Measurements from ENCODE around the gene ADRB2.
"Not testable (repeated sequence)": the region's sequence is repeated elsewhere in the genome, so short reads cannot be mapped to it uniquely, and the experiment has no call there.

Gene ADRB2

DNA sequence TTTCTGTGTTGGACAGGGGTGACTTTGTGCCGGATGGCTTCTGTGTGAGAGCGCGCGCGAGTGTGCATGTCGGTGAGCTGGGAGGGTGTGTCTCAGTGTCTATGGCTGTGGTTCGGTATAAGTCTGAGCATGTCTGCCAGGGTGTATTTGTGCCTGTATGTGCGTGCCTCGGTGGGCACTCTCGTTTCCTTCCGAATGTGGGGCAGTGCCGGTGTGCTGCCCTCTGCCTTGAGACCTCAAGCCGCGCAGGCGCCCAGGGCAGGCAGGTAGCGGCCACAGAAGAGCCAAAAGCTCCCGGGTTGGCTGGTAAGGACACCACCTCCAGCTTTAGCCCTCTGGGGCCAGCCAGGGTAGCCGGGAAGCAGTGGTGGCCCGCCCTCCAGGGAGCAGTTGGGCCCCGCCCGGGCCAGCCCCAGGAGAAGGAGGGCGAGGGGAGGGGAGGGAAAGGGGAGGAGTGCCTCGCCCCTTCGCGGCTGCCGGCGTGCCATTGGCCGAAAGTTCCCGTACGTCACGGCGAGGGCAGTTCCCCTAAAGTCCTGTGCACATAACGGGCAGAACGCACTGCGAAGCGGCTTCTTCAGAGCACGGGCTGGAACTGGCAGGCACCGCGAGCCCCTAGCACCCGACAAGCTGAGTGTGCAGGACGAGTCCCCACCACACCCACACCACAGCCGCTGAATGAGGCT, at the start of gene ADRB2:
Gene ADRB2, plus strand, starts transcription at position 559 of the 686 bp plus-strand sequence. CDS start 221 bp downstream, outside the sequence.
- peak; percentile 88 for DNase-seq

DNA sequence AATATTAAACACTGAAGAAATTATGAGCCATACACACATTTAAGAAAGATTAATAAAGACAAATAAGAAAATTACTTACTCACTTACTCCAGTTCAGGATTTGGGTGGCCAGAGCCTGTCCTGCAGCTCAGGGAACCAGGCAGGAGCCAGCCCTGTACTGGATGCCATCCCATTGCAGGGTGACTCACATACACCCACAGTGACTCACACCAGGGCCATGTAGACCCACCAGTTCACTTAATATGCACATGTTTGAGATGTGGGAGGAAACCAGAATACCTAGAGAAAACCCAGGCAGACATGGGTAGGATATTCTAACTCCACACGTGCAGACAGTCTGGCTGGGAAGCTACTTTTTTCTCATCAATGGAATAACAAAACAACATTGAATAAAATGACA, 49.6 kb upstream of the ADRB2 start:
- DNase-seq: no peak

DNA sequence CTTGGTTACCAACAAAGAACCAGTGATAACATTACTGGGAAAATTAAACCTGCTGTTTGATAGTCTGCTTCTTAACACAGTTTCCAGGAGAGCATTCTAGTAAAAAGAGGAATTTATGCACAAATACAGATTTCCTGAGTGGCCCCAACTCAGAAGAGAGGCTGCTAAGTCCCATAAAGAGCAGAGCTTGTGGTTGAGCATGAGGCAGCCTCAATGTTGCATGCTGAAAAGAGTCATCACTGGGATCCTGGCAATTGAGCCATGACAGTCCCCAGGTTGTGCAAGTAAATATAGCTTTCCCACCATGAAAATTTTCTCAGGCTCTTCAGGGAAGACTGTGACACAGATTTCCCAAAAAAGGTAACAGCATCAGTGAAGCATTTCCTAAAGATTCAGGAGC, 47.5 kb upstream of the ADRB2 start:
- DNase-seq: no peak

DNA sequence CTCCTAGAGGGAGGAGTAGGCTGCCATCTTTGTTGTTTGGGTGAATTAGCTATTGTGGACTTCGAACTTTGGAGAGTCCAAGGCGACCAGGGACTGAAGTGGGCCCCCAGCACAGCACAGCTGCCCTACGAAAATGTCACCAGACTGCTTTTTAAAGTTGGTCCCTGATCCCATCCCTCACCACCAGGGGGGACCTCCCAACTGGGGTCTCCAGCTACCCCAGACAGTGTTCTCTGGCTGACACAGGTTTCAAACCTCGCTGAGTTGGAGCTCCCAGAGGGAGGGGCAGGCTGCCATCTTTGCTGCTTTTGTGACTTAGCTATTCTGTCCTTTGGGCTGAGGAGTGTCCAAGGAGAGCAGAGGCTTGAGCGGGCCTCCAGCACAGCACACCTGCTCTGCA, 45.7 kb upstream of the ADRB2 start:
- no peak for DNase-seq

- DNase-seq: no peak
These were observed 44.6 kb upstream of the ADRB2 start for GRCh38 chr5:148781766-148782165.

DNA sequence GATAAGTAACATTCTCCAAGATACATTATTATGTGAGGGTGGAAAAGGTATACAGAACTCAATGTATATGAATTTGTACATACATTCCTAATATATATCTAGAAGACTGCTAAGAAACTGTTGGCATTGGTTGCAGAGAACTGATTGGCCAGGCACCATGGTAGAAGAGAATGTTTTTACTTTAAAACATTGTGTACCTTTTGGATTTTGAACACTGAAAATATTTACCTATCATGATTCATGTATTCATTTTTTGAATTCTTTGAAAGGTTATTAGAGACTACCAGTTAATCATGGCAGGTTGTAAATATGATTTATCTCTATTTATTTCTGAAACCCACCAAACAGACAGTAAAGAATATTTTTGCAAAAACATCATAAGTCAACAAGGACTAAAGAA, 41.2 kb upstream of the ADRB2 start:
- no peak for DNase-seq

- DNase-seq: no peak
These were observed 40.0 kb upstream of the ADRB2 start for GRCh38 chr5:148786456-148786855.

DNA sequence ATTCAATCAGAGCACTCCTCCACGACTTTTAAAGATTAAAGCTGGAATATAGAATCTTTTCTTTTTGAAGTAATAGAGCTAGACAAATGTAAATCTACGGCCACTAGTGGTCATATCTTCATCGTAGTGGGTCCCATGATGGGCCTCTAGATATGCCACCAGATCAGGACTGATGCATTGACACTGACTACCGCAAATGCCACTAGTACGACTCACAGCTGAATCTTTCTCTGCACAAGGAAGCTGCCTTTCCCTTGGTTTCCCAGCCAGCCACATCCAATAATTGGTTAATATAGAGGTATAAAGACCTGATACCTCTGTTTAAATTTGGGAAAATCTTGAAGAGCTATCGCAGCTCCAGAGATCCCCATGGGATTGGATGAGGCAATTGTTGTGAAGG, 37.8 kb upstream of the ADRB2 start:
- DNase-seq: no peak

DNA sequence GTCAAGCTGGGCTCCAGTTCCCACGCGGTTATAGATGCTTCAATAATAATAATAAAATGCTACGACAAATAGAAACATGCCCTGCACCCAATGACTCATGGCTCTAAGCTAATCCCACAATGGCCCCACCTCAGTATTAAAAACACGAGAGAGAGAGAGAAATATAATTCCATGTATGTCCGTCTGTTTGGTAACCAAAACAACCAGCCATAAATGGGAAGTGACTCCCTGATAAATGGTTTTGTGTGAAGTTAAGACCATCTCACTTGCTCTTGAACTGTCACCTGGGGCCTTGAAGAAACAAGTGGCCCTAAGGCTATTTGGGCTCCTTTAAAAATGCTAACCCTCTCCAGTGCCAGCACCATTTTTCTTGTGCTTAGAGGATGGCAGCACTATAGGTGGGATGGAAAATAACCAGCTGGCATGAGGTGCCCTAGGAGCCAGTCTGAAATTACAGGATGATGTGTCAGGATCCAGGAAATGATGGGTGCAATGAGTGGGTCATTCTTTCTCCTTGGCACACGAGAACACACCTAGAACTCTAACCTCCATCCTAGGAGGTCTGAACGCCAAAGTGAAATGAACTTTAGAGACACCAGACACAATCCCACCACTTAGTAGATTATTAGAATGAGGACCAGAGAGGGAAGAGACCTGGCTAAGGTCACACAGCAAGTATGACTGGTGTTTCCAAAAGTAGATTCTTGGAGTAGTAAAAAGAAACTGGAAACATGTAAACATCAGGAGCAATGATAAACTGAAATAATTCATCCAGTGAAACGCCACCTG, 35.7 kb upstream of the ADRB2 start:
- no peak for DNase-seq

GRCh38 chr5:148791334-148791667, 35.1 kb upstream of the ADRB2 start:
- no peak for DNase-seq

DNA sequence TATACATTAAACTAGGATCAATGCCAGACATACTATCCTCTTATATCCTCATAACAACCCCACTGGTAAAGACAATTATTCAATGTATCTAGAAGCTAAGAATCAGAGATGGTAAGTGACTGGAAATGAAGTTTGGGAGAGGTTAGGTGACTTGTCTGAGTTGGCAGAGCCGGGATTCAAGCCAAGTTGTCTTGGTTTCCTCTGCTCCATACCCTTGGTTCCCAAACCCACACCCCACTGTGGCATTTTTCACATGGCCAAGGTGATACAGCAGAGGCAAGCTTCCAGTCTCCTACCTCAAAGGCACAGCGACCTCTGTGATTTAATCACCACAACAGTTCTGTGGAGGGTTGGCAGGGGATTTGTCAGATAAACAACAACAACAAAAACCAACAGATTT, 34.7 kb upstream of the ADRB2 start:
- no peak for DNase-seq

DNA sequence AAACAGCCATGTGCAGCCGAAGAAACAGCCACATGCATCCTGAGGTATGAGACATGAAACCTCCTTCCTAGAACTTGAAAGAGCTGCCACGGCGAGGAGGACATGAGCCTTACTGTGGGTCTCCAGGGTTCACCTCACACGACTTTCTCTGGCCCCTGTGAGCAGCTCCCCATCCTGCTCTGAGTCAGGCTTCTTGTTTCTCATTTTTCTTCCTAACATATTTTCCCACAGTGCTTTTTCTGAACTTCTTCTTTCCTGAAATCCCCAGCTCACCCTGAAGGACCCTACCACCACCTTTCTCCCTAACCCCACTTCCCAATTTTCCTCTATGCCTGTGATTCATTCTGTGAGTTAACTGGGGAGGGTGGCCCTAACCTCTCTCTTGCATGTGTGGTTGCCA, 33.7 kb upstream of the ADRB2 start:
- no peak for DNase-seq

- no peak for DNase-seq
These were observed 33.1 kb upstream of the ADRB2 start for GRCh38 chr5:148793261-148793660.

GRCh38 chr5:148794275-148794674, 32.1 kb upstream of the ADRB2 start:
- DNase-seq: no peak

- no peak for DNase-seq
These were observed 31.5 kb upstream of the ADRB2 start for GRCh38 chr5:148794729-148795561.

DNA sequence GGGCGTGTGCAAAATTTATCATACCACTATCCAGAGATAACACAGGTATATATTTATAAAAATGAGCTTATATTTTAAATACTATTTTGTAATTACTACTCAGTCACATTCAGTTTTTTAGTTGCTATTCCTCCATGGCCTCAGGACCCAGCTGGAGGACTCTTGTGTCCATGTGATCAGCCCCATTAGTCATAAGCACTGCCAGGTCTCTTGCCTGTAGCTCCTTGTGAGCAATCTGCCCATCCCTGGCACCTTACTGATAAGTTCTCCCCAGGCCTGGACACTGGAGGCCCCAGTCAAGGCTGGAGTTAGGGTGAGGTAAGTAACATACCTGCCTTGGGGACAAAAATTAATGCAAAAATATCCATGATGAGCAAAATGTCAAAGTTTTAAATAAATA, 29.5 kb upstream of the ADRB2 start:
- DNase-seq: no peak

DNA sequence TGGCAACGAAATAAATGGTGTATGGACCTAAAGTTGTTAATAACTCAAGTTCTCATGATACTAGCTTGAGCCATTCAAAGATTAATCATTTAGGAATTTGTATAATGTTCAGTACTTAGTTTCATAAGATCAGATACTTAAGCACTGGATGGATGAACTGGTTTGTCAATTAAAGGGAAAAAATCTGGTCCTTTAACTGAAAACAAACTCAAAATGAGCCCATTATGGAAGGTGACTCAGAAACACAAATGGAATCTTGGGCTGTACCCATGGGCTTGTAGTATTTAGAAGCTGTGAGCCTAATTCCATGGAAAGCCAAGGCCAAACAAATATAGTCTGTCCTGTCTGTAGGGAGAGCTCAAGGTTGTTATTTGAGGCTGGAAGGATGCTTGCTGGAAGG, 27.6 kb upstream of the ADRB2 start:
- no peak for DNase-seq

GRCh38 chr5:148799737-148800527, 26.5 kb upstream of the ADRB2 start:
- DNase-seq: no peak

DNA sequence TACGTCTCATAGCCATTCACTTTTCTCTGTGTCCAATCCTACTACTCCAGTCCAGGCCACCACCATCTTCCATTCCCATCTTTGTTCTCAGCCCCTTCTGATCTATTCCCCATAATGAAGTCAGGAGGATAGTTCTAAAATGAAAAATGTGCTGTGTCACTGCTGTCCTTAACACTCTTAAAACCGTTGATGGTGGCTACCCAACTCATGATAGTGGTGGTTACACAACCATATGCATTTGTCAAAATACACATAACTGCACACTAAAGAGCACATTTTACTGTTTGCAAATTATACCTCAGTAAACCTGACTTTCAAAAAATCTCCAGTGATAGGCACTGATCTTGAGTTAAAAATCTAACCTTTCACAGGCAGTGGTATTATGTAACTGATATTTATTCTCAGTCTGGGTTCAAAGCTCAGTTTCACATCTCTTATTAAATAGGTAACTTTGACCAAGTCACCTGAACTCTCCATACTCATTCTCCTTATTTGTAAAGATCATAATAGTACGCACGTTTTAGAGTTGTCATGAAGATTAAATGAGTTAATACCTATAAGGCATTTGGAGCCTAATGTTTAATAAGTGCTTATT, 24.6 kb upstream of the ADRB2 start:
- no peak for DNase-seq

GRCh38 chr5:148803451-148803850, 23.0 kb upstream of the ADRB2 start:
- DNase-seq: not testable (repeated sequence)

DNA sequence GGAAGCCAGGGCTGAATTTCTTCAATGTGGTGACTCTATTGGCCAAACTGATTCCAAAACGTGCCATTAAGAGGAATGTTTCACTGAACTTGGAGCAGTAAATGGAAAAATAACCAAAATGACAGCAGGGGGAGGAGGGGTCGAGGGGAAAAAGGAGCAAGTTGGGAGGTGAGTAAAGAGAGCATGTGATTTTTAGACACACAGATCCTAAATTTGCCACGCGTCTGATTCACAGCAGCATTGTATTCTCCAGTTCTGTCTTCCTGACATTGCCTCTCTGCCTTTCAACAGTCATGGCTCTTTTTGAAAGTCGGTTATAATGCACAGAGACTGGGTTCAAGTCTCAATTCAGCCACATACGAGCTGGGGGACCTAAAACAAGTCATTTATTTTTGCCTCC, 22.0 kb upstream of the ADRB2 start:
- DNase-seq: no peak

Measured in stimulated activated naive CD4-positive, alpha-beta T cell treated with Interleukin-2 at 50 U/mL for 16 hours (primary cell).